ENCODE results near the gene LGI1. TPM values are rescaled to one million over a fixed set of nuclear protein-coding genes. Genes with fewer than 3 reads are reported as not detected.

The LGI1 gene
- total RNA-seq, 1 experiment from 2014 or later, result not detected

- TF ChIP-seq STAT6 (CRISPR knock-in tag; conservative IDR thresholded peaks at IDR 0.05; ENCODE audit: low read depth), result no peak
- TF ChIP-seq, protein P1, sequence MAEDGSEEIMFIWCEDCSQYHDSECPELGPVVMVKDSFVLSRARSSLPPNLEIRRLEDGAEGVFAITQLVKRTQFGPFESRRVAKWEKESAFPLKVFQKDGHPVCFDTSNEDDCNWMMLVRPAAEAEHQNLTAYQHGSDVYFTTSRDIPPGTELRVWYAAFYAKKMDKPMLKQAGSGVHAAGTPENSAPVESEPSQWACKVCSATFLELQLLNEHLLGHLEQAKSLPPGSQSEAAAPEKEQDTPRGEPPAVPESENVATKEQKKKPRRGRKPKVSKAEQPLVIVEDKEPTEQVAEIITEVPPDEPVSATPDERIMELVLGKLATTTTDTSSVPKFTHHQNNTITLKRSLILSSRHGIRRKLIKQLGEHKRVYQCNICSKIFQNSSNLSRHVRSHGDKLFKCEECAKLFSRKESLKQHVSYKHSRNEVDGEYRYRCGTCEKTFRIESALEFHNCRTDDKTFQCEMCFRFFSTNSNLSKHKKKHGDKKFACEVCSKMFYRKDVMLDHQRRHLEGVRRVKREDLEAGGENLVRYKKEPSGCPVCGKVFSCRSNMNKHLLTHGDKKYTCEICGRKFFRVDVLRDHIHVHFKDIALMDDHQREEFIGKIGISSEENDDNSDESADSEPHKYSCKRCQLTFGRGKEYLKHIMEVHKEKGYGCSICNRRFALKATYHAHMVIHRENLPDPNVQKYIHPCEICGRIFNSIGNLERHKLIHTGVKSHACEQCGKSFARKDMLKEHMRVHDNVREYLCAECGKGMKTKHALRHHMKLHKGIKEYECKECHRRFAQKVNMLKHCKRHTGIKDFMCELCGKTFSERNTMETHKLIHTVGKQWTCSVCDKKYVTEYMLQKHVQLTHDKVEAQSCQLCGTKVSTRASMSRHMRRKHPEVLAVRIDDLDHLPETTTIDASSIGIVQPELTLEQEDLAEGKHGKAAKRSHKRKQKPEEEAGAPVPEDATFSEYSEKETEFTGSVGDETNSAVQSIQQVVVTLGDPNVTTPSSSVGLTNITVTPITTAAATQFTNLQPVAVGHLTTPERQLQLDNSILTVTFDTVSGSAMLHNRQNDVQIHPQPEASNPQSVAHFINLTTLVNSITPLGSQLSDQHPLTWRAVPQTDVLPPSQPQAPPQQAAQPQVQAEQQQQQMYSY (CRISPR knock-in tag; IDR thresholded peaks at IDR 0.05), result no peak
Measured at GRCh38 chr10:93766918-93767317, 9.2 kb downstream of the LGI1 start (continued).

- POLR2A ChIA-PET, result no interaction called here
- peaks cover 3% of the 10 kb centered on the region for H3K9me3 Mint-ChIP-seq
Measured at GRCh38 chr10:93767724-93768399, 10.1 kb downstream of the LGI1 start.

DNA sequence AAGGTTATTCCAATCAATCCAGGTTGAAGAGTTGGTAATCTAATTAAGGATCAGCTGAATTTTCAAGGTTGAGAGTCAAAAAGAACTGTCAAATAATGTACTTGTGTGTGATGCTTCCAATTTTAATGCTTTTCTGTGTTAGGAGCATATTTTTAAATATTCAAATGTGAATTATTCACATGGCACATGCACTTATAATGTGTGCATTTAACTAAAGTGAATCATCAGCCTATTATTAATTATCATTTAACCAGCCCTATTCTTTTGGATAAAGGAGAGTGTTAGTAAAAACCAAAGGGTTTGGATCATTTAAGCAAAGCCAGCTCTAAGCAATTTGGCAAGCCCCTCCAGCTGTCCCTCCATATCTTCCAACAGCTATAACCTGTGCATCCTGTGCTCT is 11.2 kb downstream of the LGI1 start:
- Mint-ChIP-seq H3K27me3 (ENCODE audit: low read depth) (peaks cover 2% of the 10 kb centered on the region; the same call in 1 of the 2 replicates), H3K4me1 (peaks cover 27% of the 10 kb centered on the region), H3K27ac (no peak overlapping the region), H3K9me3 (peaks cover 3% of the 10 kb centered on the region), H3K4me3 (no peak overlapping the region), H3K36me3 (no peaks in the 10 kb centered on the region)
- POLR2A ChIA-PET, result no interaction called here
- CTCF ChIA-PET, result interaction anchor here (0.6 to 3.0 kb wide), 5 partner anchors 21 to 47 kb away, joined by 3 to 20 read pairs (median 4); no protein-coding TSS in a partner anchor
- DNase-seq (ENCODE audit: low spot score), result no peak
- no peak for ATAC-seq
- TF ChIP-seq PRRX2 (CRISPR knock-in tag; IDR thresholded peaks at IDR 0.05), result no peak
- no peak for TF ChIP-seq NR2C2 (CRISPR knock-in tag; IDR thresholded peaks at IDR 0.05)

More at GRCh38 chr10:93767724-93768399, 10.1 kb downstream of the LGI1 start:
- DNase-seq (ENCODE audit: low spot score) (no peak), ATAC-seq (no peak)
- Mint-ChIP-seq H3K4me1 (peaks cover 29% of the 10 kb centered on the region), H3K27ac (no peak overlapping the region), H3K4me3 (no peak overlapping the region), H3K36me3 (no peaks in the 10 kb centered on the region), H3K27me3 (ENCODE audit: low read depth) (peaks cover 2% of the 10 kb centered on the region; the same call in 1 of the 2 replicates)
- CTCF ChIA-PET, result interaction anchor here (1.0 to 3.0 kb wide), 6 partner anchors 12 to 47 kb away, joined by 3 to 20 read pairs (median 6); no protein-coding TSS in a partner anchor
- TF ChIP-seq, protein P2, sequence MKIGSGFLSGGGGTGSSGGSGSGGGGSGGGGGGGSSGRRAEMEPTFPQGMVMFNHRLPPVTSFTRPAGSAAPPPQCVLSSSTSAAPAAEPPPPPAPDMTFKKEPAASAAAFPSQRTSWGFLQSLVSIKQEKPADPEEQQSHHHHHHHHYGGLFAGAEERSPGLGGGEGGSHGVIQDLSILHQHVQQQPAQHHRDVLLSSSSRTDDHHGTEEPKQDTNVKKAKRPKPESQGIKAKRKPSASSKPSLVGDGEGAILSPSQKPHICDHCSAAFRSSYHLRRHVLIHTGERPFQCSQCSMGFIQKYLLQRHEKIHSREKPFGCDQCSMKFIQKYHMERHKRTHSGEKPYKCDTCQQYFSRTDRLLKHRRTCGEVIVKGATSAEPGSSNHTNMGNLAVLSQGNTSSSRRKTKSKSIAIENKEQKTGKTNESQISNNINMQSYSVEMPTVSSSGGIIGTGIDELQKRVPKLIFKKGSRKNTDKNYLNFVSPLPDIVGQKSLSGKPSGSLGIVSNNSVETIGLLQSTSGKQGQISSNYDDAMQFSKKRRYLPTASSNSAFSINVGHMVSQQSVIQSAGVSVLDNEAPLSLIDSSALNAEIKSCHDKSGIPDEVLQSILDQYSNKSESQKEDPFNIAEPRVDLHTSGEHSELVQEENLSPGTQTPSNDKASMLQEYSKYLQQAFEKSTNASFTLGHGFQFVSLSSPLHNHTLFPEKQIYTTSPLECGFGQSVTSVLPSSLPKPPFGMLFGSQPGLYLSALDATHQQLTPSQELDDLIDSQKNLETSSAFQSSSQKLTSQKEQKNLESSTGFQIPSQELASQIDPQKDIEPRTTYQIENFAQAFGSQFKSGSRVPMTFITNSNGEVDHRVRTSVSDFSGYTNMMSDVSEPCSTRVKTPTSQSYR (CRISPR knock-in tag; IDR thresholded peaks at IDR 0.05), result no peak
- no peak for TF ChIP-seq ZBTB21 (CRISPR knock-in tag; IDR thresholded peaks at IDR 0.05; ENCODE audit: borderline replicate concordance)

GRCh38 chr10:93771354-93771753 is 13.6 kb downstream of the LGI1 start:
- Mint-ChIP-seq H3K9me3 (peaks cover 3% of the 10 kb centered on the region), H3K4me3 (no peak overlapping the region), H3K27ac (no peak overlapping the region), H3K36me3 (no peaks in the 10 kb centered on the region), H3K4me1 (peaks cover 31% of the 10 kb centered on the region), H3K27me3 (ENCODE audit: low read depth) (peaks cover 2% of the 10 kb centered on the region; the same call in 1 of the 2 replicates)
- ATAC-seq (no peak), DNase-seq (ENCODE audit: low spot score) (no peak)
- ChIA-PET CTCF (no interaction called here), POLR2A (no interaction called here)
- TF ChIP-seq NR2C2 (CRISPR knock-in tag; IDR thresholded peaks at IDR 0.05) (no peak), JUN (CRISPR knock-in tag; IDR thresholded peaks at IDR 0.05) (no peak), GABPB1 (CRISPR knock-in tag; IDR thresholded peaks at IDR 0.05) (no peak), RELA (CRISPR knock-in tag; IDR thresholded peaks at IDR 0.05; ENCODE audit: borderline replicate concordance) (no peak), ATF2 (CRISPR knock-in tag; IDR thresholded peaks at IDR 0.05; ENCODE audit: borderline replicate concordance, low read depth) (no peak)
- TF ChIP-seq, protein P3, sequence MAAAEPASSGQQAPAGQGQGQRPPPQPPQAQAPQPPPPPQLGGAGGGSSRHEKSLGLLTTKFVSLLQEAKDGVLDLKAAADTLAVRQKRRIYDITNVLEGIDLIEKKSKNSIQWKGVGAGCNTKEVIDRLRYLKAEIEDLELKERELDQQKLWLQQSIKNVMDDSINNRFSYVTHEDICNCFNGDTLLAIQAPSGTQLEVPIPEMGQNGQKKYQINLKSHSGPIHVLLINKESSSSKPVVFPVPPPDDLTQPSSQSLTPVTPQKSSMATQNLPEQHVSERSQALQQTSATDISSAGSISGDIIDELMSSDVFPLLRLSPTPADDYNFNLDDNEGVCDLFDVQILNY (CRISPR knock-in tag; IDR thresholded peaks at IDR 0.05), result no peak
- TF ChIP-seq, protein P4, sequence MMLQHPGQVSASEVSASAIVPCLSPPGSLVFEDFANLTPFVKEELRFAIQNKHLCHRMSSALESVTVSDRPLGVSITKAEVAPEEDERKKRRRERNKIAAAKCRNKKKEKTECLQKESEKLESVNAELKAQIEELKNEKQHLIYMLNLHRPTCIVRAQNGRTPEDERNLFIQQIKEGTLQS (CRISPR knock-in tag; conservative IDR thresholded peaks at IDR 0.05), result no peak
- TF ChIP-seq, protein P5, sequence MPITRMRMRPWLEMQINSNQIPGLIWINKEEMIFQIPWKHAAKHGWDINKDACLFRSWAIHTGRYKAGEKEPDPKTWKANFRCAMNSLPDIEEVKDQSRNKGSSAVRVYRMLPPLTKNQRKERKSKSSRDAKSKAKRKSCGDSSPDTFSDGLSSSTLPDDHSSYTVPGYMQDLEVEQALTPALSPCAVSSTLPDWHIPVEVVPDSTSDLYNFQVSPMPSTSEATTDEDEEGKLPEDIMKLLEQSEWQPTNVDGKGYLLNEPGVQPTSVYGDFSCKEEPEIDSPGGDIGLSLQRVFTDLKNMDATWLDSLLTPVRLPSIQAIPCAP (CRISPR knock-in tag; IDR thresholded peaks at IDR 0.05), result no peak
- TF ChIP-seq, protein P6, sequence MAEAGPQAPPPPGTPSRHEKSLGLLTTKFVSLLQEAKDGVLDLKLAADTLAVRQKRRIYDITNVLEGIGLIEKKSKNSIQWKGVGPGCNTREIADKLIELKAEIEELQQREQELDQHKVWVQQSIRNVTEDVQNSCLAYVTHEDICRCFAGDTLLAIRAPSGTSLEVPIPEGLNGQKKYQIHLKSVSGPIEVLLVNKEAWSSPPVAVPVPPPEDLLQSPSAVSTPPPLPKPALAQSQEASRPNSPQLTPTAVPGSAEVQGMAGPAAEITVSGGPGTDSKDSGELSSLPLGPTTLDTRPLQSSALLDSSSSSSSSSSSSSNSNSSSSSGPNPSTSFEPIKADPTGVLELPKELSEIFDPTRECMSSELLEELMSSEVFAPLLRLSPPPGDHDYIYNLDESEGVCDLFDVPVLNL (CRISPR knock-in tag; IDR thresholded peaks at IDR 0.05; ENCODE audit: borderline replicate concordance, low read depth), result no peak
